ENCODE results near the gene PABPN1L. TPM values are rescaled to one million over a fixed set of nuclear protein-coding genes. Genes with fewer than 3 reads are reported as not detected.

PABPN1L gene
- total RNA-seq, 6 experiments from 2014 or later, result 0.37 TPM; not detected in 5

GRCh38 chr16:88888461-88889387 is 22.3 kb upstream of the PABPN1L start:
- no peak for ATAC-seq
- H3K4me1 ChIP-seq, result no peaks in the 10 kb centered on the region

GRCh38 chr16:88888057-88888456 is 21.6 kb upstream of the PABPN1L start:
- H3K4me1 ChIP-seq, result peaks cover 0 to 7% (median 0%) of the 10 kb centered on the region in 4 donors
- ATAC-seq, result no peak
- H3K27ac ChIP-seq, result no peak overlapping the region
- H3K9me3 ChIP-seq, result no peaks in the 10 kb centered on the region
- TF ChIP-seq CTCF (IDR thresholded peaks at IDR 0.05) (no peak), POLR2A (IDR thresholded peaks at IDR 0.05) (no peak)
- H3K4me3 ChIP-seq, result no peak overlapping the region
- DNase-seq, result no peak
- intact Hi-C loops (cut with DNase I), result no loop called here
- no peaks in the 10 kb centered on the region for H3K36me3 ChIP-seq
- H3K27me3 ChIP-seq, result no peaks in the 10 kb centered on the region
- WGBS (ENCODE audit: insufficient coverage, low coverage, low lambda C conversion rate, missing lambda C conversion rate), result 80% methylated on average over 4 of the region's 14 CpGs

More at GRCh38 chr16:88888461-88889387, 22.3 kb upstream of the PABPN1L start:
- H3K36me3 ChIP-seq, result no peaks in the 10 kb centered on the region
- H3K27me3 ChIP-seq, result no peaks in the 10 kb centered on the region
- DNase-seq, result no peak
- intact Hi-C loops (cut with DNase I), result no loop called here
- 79% methylated on average over 11 of the region's 30 CpGs for WGBS (ENCODE audit: insufficient coverage, low coverage, low lambda C conversion rate, missing lambda C conversion rate)
- H3K9me3 ChIP-seq, result no peaks in the 10 kb centered on the region
- no peak overlapping the region for H3K27ac ChIP-seq
- TF ChIP-seq POLR2A (IDR thresholded peaks at IDR 0.05), result no peak
- TF ChIP-seq CTCF (IDR thresholded peaks at IDR 0.05), result no peak
- H3K4me3 ChIP-seq, result no peak overlapping the region

GRCh38 chr16:88886845-88887521 is 20.5 kb upstream of the PABPN1L start:
- TF ChIP-seq POLR2A (IDR thresholded peaks at IDR 0.05) (no peak), CTCF (IDR thresholded peaks at IDR 0.05) (no peak)
- Histone ChIP-seq H3K36me3 (no peaks in the 10 kb centered on the region), H3K27ac (no peak overlapping the region), H3K27me3 (no peaks in the 10 kb centered on the region), H3K4me3 (no peak overlapping the region), H3K4me1 (peaks cover 0 to 10% (median 0%) of the 10 kb centered on the region in 4 donors), H3K9me3 (no peaks in the 10 kb centered on the region)
- DNase-seq, result no peak
- ATAC-seq, result no peak
- intact Hi-C loops (cut with DNase I), result no loop called here
- 81% methylated on average over 10 of the region's 39 CpGs for WGBS (ENCODE audit: insufficient coverage, low coverage, low lambda C conversion rate, missing lambda C conversion rate)

GRCh38 chr16:88886420-88886844 is 20.0 kb upstream of the PABPN1L start:
- Histone ChIP-seq H3K9me3 (no peaks in the 10 kb centered on the region), H3K27ac (no peak overlapping the region), H3K27me3 (no peaks in the 10 kb centered on the region), H3K4me3 (no peak overlapping the region), H3K4me1 (peaks cover 0 to 14% (median 0%) of the 10 kb centered on the region in 4 donors), H3K36me3 (no peaks in the 10 kb centered on the region)
- no peak for TF ChIP-seq POLR2A (IDR thresholded peaks at IDR 0.05)
- no peak for TF ChIP-seq CTCF (IDR thresholded peaks at IDR 0.05)
- WGBS (ENCODE audit: insufficient coverage, low coverage, low lambda C conversion rate, missing lambda C conversion rate), result 100% methylated on average over 2 of the region's 15 CpGs
- DNase-seq (no peak), ATAC-seq (no peak)
- intact Hi-C loops (cut with DNase I), result no loop called here

Data from right lobe of liver (tissue), 6 donors.